NCI-H1436 (cell line): Measurements from ENCODE around the gene BRWD1.

ENCODE experiments used
- DNase-seq: peaks from one replicate; lab custom pipeline; 2025; lab: John Stamatoyannopoulos, UW

BRWD1 gene

GRCh38 chr21:39313571-39314142, at the start of gene BRWD1:
TSS of gene BRWD1 (minus strand) at chr21:39313632. CDS start at chr21:39313491, 141 bp downstream.
- DNase-seq: peak; percentile 84

GRCh38 chr21:39362733-39363132, 49.3 kb upstream of the BRWD1 start:
- DNase-seq: no peak

GRCh38 chr21:39359382-39359781, 46.0 kb upstream of the BRWD1 start:
- DNase-seq: no peak

- DNase-seq: no peak
These were observed 39.9 kb upstream of the BRWD1 start for GRCh38 chr21:39353295-39353694.

GRCh38 chr21:39350094-39351005, 36.9 kb upstream of the BRWD1 start:
- no peak for DNase-seq

- peak; percentile 96 for DNase-seq
These were observed 36.0 kb upstream of the BRWD1 start for GRCh38 chr21:39349211-39350093.

- peak; percentile 96 for DNase-seq
These were observed 35.2 kb upstream of the BRWD1 start, which contains the start of gene HMGN1 for GRCh38 chr21:39348355-39349210. TSS of gene HMGN1 (minus strand) at chr21:39349088. CDS start at chr21:39348917, 171 bp downstream.

GRCh38 chr21:39348040-39348354, 34.6 kb upstream of the BRWD1 start:
- DNase-seq: no peak

- no peak for DNase-seq
These were observed 34.1 kb upstream of the BRWD1 start for GRCh38 chr21:39347537-39347936.

- no peak for DNase-seq
These were observed 33.4 kb upstream of the BRWD1 start for GRCh38 chr21:39346671-39347331.

GRCh38 chr21:39346206-39346605, 32.8 kb upstream of the BRWD1 start:
- no peak for DNase-seq

GRCh38 chr21:39345440-39345839, 32.0 kb upstream of the BRWD1 start:
- no peak for DNase-seq

- no peak for DNase-seq
These were observed 31.4 kb upstream of the BRWD1 start for GRCh38 chr21:39344848-39345247.

- no peak for DNase-seq
These were observed 28.0 kb upstream of the BRWD1 start for GRCh38 chr21:39341249-39341923.

- no peak for DNase-seq
These were observed 27.3 kb upstream of the BRWD1 start for GRCh38 chr21:39340687-39341086.

- no peak for DNase-seq
These were observed 25.8 kb upstream of the BRWD1 start for GRCh38 chr21:39339231-39339630.

GRCh38 chr21:39336457-39337008, 23.1 kb upstream of the BRWD1 start:
- no peak for DNase-seq

GRCh38 chr21:39334611-39335010, 21.2 kb upstream of the BRWD1 start:
- DNase-seq: no peak

- DNase-seq: no peak
These were observed 18.7 kb upstream of the BRWD1 start for GRCh38 chr21:39332175-39332574.

- no peak for DNase-seq
These were observed 16.6 kb upstream of the BRWD1 start for GRCh38 chr21:39330001-39330400.
